AG10803 (cell line): Measurements from ENCODE around the gene ZBTB8A.

Experiments used
- DNase-seq: peaks from one replicate; pipeline ENCODE4 v3.0.0; 2010; ENCODE audit warnings: low read depth
- H3K4me3 ChIP-seq: 2 replicates; pipeline ENCODE4 v1.5.1; 2011; ENCODE audit warnings: mild to moderate bottlenecking, low read length, control low read depth
- TF ChIP-seq, protein P1 (sequence below): conservative IDR thresholded peaks from 2 replicates; pipeline ENCODE4 v1.5.1; 2011; ENCODE audit warnings: mild to moderate bottlenecking, low read length, control low read depth, inconsistent platforms

Gene ZBTB8A

DNA sequence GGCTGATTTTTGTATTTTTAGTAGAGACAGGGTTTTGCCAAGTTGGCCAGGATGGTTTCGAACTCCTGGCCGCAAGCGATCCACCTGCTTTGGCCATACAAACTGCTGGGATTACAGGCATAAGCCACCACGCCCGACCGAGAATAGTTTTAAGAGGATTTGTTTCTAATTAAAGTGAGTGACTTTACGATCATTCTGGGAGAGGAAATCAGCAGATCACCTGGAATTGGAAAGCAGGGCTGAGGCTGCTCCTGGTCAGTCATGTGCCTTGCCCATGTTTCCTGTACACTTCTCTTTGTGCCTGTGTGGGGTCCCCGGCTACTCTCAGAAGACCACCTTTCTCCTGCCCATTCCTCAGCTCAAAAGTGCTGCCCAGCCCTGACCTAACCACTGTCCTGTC lies 40.5 kb upstream of the ZBTB8A start:
- DNase-seq, result no peak
- TF ChIP-seq, protein P1, sequence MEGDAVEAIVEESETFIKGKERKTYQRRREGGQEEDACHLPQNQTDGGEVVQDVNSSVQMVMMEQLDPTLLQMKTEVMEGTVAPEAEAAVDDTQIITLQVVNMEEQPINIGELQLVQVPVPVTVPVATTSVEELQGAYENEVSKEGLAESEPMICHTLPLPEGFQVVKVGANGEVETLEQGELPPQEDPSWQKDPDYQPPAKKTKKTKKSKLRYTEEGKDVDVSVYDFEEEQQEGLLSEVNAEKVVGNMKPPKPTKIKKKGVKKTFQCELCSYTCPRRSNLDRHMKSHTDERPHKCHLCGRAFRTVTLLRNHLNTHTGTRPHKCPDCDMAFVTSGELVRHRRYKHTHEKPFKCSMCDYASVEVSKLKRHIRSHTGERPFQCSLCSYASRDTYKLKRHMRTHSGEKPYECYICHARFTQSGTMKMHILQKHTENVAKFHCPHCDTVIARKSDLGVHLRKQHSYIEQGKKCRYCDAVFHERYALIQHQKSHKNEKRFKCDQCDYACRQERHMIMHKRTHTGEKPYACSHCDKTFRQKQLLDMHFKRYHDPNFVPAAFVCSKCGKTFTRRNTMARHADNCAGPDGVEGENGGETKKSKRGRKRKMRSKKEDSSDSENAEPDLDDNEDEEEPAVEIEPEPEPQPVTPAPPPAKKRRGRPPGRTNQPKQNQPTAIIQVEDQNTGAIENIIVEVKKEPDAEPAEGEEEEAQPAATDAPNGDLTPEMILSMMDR, result no peak
- no peak overlapping the region for H3K4me3 ChIP-seq

DNA sequence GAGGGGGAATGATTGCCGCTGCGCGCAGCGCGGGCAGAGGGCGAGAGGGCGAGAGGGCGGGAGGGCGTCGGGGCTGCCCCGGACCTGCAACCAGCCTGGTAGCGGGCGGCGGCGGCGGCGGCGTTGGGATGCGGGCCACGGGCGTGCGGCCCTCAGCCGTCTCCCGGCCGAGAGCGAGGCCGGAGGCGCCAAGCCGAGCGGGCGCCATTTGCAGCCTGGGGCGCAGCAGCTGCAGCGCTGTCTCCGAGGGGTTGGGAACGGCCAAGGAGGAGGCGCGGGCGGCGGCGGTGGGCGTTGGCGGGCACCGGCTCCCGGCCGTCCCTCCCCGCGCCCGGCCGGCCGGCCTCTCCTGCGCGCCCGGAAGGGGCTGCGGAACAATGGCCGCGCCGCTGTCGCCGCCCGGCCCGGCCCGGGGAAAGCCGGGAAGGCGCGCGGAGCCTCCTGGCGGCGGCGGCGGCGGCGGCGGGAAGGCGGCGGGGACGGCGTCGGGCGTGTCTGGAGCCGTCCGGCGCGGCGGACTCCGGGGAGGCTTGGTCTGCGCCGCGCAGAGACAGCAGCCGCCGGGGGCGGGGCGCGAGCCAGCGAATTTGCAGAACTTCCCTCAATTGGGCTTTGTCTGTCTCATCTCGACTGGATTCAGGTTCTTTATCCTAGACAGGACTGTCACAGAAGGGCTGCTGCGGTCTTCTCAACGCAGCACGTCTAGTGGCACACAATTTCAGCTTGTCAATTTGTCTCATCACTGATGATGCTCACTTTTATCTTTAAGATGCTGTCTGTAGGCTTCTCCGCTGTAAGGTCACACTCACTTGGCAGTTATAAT lies 38.6 kb upstream of the ZBTB8A start:
- H3K4me3 ChIP-seq, result peak overlapping the region; percentile 54
- peak; percentile 60 for DNase-seq
- TF ChIP-seq, protein P1, result 0 out of 2 replicates have a peak, but pooled peaks have one; percentile 9

DNA sequence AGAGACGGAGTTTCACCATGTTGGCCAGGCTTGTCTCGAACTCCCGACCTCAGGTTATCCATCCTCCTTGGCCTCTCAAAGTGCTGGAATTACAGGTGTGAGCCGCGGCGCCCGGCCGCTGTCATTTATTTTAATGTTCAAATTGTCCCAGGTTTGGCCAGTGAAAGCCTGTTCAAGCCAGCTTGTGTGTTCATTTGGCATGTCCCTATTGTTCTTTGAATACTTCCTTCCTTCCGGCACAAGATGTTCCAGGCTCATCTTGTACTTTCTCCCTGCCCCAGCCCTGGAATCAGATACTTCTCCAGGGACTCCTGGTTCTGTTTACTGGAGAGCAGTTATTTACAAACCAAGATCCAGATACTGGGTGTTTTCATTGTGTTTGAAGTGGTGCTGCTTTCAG lies 37.4 kb upstream of the ZBTB8A start:
- no peak for DNase-seq
- TF ChIP-seq, protein P1, result no peak

GRCh38 chr1:32503153-32503552 lies 36.1 kb upstream of the ZBTB8A start:
- TF ChIP-seq, protein P1, result no peak
- no peak for DNase-seq

More for the DNA sequence above, 37.4 kb upstream of the ZBTB8A start:
- H3K4me3 ChIP-seq, result no peak overlapping the region

GRCh38 chr1:32507021-32507420 lies 32.2 kb upstream of the ZBTB8A start:
- DNase-seq, result no peak
- H3K4me3 ChIP-seq, result no peak overlapping the region
- TF ChIP-seq, protein P1, result no peak

More at GRCh38 chr1:32503153-32503552, 36.1 kb upstream of the ZBTB8A start:
- no peak overlapping the region for H3K4me3 ChIP-seq

GRCh38 chr1:32508761-32509160 lies 30.5 kb upstream of the ZBTB8A start:
- TF ChIP-seq, protein P1, result no peak
- no peak for DNase-seq
- no peak overlapping the region for H3K4me3 ChIP-seq

DNA sequence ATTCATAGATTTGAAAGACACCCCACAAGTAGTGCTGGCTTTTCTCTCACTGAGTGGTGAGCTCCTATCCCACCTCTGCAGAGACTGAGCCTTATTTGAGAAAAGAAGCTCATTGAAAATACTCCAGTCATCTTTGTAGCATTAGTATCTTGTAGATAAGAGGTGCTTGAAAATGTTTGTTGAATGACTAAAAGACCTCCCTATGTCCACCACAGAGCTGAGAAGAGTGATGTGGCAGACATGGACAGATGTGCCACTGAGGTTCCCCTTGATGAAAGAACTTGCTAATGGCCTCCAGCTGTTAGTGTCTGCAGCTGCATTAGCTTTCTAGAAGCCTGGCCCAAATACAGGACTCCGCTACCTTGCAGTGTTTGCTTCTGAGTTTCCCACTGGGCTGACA lies 29.3 kb upstream of the ZBTB8A start:
- TF ChIP-seq, protein P1, result no peak
- H3K4me3 ChIP-seq, result no peak overlapping the region
- no peak for DNase-seq
